Inflammatory macrophage treated with lipopolysaccharide for 4 hours (primary cell): ENCODE results near the gene RANBP1.

Experiments used
- DNase-seq: peaks from one replicate; pipeline ENCODE4 v3.0.0-alpha.2; 2020

Gene RANBP1

GRCh38 chr22:20125201-20126174 is 9.6 kb downstream of the RANBP1 start:
- DNase-seq = no peak

- no peak for DNase-seq
These were observed 10.6 kb downstream of the RANBP1 start for GRCh38 chr22:20126284-20127029.

- DNase-seq = no peak
These were observed 11.5 kb downstream of the RANBP1 start for GRCh38 chr22:20127318-20127868.

- DNase-seq = no peak
These were observed 12.1 kb downstream of the RANBP1 start for GRCh38 chr22:20127869-20128618.

- DNase-seq = no peak
These were observed 12.7 kb downstream of the RANBP1 start for GRCh38 chr22:20128619-20128901.

- no peak for DNase-seq
These were observed 13.2 kb downstream of the RANBP1 start for GRCh38 chr22:20128902-20129746.

DNA sequence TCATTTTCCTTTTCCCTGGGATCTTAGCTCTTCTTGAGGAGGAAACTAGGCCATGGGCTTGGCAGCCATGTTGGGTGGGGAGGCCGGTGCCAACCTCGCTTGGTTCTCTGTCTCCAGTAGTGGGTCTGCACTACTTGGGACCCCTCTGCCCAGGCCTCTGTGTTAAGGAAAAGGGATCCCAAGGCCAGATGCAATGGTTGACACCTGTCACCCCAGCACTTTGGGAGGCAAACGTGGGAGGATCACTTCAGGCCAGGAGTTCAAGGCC is 13.8 kb downstream of the RANBP1 start:
- DNase-seq = no peak

GRCh38 chr22:20130319-20130718 is 14.4 kb downstream of the RANBP1 start:
- no peak for DNase-seq

- peak; percentile 76 for DNase-seq
These were observed 15.1 kb downstream of the RANBP1 start for GRCh38 chr22:20130731-20131596.

- DNase-seq = no peak
These were observed 15.6 kb downstream of the RANBP1 start, which contains the start of gene ZDHHC8 for GRCh38 chr22:20131597-20131858. Gene ZDHHC8 (plus strand): TSS chr22:20131804. CDS start chr22:20131948, 144 bp downstream.

DNA sequence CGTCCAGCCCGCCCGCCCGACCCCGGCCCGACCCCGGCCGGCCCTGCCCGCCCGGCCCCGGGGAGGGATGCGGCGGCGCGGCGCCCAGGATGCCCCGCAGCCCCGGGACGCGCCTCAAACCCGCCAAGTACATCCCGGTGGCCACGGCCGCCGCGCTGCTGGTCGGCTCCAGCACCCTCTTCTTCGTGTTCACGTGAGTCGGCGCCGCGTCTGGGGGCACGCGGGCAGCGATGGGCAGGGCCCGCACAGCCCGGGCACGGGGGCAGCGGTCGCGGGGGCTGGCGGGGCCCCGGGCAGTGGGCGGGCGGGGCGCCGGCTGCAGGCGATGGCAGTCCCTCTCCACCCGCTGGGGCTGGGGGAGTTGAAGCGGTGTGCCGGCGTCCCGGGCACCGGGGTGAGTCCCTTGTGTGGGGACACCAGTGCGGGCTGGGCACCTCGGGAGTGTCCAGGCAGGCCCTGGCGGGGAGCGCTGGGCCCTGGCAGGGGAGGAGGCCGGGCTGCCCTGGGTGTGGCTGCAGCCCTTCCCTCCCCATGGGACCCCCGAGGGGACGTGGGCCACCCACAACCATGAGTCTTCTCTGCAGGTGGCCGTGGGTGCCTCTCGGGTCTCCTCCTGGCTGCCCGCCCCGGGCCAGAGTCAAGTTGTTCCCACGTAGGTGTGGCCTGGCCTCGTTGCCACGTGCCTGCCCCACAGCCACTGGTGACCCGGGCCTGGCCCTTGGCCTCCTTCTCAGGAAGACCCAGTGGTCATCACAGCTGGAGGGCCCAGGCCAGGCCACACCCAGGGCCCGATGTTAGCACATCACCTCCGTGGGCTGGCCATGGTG is 16.2 kb downstream of the RANBP1 start:
- DNase-seq = peak; percentile 63

DNA sequence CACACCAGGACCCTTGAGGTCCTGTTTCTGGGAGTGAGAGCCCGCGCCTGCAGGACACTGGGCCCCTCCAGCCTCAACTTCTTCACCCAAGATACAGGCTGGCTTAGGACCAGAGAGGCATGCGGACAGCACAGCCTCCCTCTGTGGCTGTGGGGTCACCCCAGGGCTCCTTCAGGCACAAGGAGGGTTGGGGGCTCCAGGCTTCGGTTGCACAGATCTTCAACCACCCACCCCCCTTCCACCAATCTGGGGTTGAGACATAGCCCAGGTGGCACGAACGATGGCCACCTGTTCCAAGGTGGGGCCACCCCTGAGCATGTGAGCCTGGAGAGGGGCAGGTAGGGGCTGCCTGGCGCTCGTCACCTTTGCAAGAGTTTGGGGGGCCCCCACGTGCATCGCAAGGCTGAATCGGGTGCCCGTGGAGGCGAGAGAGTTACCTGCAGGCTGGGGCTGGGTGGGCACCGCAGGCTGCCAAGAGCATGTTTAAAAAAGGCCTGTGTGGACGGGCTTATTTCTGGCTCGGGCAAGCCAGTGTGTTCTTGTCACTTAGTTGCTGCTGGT is 16.9 kb downstream of the RANBP1 start:
- DNase-seq = no peak

DNA sequence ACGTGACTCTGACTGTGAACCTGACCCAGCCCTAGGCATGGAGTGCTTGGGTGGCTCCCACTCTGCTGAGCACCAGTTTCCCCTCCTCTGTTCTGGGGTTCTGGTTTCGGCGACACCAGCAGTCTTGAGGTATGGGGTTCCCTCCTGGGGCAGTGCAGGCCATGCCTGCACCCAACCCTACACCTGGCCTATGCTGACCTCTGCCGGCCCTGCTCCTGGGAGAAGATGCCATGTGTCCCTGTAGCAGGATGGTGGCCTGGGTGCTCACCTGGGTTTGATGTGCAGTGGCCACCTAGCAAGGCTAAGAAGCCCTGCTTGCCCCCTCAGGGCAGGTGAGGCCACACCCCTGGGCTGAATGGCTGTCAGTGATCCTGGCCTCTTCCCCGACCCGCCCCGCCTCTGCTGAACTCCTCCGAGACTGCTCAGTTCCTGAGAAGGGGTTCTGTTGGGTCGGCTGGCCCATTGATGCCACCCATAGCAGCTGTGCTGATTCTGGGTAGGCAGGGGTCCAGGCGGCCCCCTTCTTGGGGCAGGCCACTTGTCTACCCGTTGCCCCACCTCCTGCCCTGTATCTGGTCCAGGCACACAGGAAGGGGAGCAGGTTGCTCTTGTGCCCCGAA is 18.1 kb downstream of the RANBP1 start:
- no peak for DNase-seq

DNA sequence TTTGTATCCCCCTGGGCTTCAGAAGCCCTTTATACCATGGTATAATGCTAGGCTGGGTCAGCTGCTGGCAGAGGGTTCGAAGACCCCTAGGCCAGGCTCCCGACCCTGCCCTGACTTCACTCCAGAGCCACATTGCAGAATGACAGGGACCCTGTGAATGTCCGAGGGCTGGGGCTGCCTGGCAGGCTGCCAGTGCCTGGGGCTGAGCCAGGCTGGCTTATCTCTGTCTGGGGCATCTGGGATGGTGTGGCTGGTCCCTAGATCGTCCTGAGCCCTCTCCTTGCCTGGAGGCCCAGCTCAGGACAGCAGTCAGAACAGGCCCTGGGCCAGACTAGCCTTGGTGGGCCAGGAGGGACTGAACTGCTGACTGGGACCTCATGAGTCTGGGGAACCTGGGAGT is 19.4 kb downstream of the RANBP1 start:
- no peak for DNase-seq

- DNase-seq = no peak
These were observed 20.1 kb downstream of the RANBP1 start for GRCh38 chr22:20135806-20136602.

DNA sequence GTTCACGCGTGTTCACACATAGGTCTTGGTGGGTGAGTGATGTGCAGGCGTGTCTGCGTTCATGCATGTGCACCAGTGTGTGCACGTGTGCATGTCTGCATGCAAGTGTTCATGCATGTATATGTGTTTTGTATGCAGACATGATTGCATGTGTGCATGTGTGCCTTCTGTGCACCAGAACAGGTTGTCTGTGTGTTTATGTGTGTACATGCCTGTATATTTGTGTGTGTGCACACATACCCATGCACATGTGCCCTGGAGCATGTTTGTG is 20.6 kb downstream of the RANBP1 start:
- no peak for DNase-seq

GRCh38 chr22:20137113-20137512 is 21.2 kb downstream of the RANBP1 start:
- DNase-seq = no peak

DNA sequence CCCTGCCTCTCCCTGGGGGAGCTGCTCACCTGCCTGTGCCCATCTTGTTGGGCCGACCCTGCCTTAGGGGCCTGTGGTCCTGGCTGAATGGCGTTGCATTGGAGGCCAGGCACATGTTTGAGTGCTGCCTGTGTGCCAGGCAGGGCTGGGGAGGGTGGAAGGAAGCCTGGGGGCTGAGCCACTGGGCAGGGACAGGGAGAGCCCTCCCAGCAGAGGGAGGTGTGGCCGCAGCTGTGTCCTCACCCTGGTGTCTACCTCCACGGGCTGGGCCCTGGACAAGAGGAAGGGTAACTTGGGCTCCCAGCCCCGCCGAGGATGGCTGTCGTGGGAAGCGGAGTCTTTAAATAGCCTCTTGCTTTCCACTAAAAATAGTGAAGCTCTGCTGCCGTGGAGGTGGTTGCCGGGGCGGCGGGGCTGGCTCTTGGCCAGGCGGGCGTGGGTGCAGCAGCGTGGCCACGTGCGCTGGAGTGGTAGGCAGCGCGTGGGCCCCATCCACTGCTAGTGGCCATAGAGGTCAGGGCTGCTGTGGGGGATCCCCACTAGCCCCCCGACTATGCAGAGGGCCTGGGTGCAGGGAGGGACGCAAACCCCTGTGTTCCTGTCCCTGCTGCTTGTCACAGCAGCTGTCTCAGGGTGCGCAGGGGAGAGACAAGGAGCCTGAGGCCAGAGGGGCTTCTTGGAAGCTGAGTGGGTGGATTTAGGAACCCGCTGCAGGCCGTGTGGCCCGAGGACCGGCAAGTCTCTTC is 21.9 kb downstream of the RANBP1 start:
- no peak for DNase-seq

DNA sequence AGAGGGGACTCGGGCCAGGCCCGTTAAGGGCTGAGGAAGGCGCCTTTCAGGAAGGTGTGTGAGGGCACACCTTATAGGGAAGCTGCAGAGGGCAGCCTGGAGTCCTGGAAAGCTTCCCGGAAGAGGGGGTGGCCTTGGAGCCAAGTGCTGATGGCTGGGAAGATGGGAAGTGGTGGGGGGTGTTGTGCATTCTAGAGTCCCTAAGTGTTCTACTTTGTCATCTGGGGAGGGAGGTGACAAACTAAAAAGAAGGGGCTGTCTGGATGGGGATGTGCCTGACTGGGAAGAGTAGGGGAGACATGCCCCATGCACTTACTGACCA is 22.5 kb downstream of the RANBP1 start:
- DNase-seq = no peak
